SIG-M5 (cell line): ENCODE measurements around the gene KCTD15.

Experiments used
- DNase-seq: peaks from one replicate; lab custom pipeline; 2025; lab: John Stamatoyannopoulos, UW

Gene KCTD15

DNA sequence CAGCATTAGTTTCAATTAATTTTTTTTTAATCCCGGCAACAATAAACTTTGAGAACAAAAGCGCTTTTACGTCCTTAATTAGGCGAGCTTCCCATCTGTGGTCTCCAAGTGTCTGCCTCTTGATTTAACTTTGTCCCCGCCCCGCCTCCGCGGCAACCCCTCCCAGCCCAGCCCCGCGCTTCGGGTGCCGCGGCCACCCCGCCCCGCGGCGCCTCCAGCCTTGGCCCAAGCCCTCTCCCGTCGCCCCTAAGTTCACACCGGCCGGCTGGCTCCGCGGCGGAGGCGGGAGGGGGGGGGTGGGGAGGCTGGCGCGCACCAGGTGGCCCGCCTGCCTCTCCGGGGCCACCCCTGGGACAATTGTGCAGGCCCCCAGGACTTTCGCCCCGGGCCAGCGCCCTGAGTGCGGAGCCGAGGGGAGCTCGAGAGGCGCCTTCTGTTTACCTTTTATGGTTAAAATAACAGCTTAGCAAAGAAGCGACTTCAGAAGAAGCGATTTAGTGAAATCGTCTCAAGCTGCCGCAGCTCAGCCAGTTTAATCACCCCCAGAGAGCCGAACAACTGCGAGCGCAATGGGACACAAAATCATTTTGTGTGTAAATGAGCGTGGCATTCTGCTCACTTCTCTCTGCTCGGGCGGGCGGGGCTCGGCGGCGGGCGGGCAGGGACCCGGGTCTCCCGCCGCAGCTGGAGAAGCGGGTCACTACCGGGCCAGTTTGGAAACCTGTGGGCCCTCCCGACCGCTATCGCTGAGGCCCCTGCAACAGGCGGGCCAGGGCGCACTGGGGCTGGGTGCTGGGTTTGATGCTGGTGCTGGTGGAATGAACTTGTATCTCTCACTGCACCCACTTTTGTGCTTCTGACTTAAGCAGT is 1.4 kb downstream of the KCTD15 start:
- no peak for DNase-seq

DNA sequence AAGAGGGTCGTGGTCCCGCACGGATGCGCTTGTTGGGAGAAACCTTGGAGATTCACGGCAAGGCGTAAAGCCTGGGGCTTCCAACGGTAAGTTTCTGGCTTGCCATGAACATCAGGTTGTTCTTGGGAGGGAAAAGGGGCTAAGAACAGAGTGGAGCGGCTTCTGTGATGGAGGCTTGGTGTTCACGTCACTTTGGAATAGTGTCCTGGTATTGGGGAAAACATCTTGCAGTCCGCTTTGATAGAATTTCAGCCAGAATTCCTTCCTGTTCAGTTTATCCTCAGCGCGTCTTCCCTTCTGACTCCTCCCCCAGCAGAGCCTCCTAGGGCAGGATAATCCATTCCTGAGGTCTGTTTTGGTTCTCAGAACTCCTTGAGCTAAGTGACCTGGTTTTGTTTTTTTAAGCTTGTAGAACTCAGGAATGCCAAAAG is 2.0 kb downstream of the KCTD15 start:
- DNase-seq: no peak

DNA sequence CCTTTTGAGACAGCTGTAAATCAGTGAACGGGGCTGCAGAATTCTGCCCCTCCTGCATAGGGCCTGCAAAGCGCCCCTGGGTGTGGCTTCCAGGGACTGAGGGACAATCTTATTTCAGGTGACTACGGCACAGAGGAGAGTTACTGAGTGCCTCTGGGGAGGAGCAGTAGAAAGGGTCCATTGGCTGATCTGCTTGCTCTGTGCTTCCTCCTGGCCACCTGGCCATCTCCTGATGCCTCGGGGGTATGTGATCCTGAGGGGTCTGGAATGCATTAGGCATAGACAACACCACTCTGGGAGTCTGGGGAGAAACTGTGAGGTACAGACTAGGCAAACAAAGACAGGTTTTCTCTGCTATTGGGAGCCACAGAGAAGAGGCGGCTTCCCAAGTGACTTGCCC is 2.8 kb downstream of the KCTD15 start:
- DNase-seq: no peak

DNA sequence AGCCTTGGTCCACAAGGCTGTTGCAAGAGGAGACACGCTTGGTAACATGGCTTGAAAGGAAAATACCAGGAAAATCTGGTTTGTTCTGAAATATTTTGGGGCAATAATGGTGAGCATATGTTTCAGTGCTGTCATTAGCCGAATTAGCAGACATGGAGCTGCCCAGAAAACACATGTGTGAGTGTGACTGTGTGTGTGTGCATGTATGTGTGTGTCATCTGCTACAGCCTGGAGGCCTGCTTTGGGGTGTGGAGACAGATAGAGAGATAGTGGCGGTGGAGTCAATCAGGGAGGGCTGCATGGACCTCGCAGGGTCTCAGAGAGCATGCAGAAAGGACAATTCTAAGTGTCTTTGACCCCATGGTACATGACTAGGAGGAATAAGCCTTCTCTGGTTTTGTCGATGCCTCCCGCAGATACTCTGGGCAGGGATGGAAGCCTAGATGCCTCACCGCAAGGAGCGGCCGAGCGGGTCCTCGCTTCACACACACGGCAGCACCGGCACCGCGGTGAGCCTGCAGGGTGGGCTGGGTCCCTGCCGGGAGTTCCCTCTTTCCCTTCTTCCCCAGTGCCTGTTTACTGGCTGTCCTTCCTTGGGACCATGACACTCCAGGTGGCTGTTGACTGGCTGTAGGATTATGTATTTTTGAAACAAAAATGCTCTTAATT is 3.5 kb downstream of the KCTD15 start:
- DNase-seq: no peak

DNA sequence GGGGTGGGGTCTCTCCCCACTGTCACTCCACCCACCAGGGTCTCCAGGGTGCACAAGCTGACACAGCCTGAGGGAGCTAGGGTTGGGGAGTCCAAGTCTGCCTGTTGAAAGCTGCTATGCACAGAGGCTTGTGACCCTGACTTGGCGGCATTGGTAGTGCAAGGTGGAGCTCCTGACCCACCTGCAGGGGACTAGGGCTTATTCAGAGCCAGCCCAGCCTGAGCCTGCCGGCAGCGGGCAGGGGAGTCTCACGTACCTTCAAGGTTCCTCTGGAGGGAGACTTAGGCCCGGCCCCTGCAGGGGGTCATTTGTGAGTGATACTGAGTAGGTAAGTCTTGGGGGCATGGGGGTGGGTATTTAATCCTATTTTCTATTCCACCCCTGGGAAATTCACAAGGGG is 4.7 kb downstream of the KCTD15 start:
- no peak for DNase-seq

DNA sequence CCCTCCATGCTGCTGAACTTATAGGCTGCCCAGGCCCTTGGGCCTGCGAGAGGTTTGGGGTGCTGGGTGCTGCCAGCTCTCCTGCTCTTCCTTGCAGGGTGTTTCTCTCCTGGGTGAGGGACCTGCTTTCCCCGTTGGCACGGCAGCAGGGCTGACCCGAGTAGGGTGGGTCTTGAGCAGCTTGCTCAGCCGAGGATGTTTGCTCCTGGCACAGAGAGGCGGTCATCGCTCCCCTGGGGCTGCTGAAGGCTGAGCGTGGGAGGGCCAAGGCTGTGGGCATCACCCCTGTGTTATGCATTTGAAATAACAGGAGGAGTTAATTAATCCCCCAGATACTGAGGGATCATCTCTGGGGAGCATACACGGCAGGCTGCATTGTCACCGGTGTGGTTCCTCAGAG is 5.3 kb downstream of the KCTD15 start:
- DNase-seq: no peak

DNA sequence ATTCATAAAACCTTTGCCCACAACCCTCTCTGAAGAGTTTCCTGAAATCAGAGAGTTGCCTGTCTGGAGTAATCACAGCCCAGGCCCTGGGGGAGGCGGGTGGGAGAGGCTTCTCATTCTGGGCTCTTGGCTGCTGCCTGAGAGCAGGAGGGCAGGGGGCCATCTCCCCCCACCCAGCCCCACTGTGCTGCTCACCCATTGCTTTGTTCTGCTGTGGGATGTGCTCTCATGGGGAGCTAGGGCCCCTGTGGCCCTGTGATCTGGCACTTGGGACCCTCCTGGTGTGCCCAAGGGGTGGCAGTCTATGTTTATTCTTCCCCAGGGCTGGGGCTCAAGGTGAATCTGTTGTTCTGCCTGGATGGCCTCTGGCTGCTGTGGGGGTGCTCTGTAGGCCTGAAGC is 6.1 kb downstream of the KCTD15 start:
- no peak for DNase-seq

DNA sequence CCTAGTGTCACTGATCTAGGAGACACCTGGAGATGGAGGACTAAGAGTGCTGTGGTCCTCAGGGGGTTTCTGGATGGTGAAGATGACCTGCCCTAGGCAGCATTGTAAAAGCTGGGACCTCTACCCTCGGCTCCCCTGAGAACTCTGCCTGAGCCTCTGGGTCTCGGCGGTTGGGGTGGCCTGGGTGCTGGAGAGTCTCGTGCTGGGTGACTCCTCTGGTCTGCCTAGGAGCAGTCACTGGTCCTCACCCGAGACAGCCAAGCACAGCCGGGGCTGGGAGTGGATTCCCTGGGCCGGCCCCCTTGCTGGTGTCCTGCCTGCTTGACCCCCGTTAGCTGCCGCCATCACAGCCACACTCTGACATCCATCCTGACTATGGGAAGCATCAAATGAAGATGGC is 6.7 kb downstream of the KCTD15 start:
- no peak for DNase-seq

DNA sequence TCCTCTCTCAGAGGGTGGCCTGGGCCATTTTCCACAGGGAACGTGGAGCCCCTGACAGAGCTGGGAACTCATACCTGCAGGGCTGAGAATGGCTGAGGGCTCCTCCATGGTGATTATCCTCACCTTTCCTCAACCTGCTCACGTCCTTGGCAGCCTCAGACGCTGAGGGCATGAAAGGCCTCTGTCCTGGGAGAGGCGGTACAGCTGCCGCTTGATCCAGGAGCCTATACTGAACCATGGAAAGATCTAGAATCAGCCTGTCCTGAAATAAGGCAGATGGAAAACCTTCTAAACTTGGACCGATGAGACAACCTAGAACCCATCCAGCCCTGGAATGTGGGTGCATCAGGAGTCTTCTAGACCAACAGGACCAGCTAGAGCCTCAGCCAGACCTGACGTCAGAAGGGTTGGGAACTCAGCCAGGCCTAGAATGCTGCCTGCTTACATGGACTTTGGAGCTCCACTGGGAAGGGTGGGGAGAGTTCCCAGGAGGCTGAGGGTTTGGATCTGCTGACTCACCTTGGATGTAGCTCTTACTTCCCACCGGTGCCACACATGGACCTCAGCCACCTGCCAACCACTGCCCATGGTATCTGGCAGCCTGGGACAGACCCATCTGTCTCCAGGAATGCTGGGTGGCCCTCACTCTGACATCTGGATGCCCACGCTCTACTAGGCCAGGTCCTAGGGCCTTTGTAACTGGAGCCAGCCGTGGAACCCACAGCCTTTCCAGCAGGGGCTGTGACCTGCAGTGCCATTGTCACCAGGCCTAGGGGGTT is 7.5 kb downstream of the KCTD15 start:
- no peak for DNase-seq

DNA sequence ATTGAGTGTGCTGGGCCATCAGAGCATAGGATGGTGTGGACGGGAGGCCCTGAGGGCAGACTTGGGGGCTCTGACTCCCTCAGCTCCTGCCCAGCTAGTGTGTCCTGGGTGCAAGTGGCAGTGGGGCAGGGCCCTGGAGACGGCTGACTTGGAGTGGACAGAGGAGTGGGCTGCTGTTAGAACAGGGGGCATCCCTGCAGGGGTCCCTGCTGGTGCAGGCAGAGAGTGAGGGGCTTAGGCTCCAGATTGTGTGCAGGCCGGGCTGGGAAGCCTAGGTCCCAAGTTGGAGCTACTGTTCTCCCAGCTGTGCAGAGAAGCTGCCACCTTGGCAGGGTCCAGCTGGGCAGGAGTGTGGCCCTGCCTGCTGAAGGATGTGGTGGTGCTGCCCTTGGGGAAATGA is 8.6 kb downstream of the KCTD15 start:
- DNase-seq: no peak

DNA sequence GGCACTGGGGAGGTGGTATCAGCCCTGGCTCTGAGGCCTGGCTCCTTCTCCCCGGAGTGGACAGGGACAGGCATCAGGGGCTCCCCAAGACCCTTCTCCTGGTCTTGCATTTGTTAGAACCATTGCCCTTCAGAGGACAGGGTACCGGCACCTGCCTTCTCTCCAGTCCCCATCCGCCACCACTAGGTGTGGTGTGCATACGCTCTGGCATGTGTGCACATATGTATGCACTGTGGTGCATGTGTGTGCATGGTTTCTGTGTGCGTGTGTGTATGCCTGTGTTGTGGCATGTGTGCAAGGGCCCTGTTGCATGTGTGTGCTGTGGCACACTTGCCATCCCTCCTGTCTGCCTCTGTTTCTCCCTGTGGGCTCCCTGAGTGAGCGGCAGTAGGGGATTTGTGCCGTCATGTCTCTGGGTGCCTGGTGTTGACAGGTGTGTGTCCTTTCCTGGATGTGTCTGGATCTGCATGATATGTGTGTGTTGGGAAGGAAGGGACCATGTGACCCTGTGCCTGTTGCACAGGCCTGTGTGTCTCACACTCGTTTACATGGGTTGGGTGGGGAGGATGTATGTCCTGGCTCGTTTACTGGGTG is 9.3 kb downstream of the KCTD15 start:
- DNase-seq: no peak

DNA sequence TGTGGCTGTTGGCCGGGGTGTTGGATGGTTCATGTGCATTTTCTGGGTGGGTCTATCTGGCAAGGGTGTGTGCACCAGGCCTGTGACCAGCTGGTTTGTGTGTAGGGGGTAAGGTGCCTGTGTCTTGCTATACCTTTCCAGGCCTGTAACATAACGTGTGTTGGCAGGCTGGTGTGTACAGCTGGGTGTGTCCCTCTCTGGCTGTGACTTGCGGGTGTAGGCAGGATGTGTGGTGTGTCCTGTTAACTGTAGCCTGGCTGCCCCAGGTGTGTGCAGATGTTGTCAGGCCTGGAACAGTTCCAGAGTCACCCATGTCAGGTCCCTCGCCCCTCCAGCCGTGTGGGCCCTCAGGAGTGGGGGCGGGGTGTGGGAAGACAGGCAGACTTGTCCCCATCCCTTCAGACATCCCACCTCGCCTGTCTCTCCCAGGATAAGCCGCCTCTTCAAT is 9.8 kb downstream of the KCTD15 start:
- no peak for DNase-seq

DNA sequence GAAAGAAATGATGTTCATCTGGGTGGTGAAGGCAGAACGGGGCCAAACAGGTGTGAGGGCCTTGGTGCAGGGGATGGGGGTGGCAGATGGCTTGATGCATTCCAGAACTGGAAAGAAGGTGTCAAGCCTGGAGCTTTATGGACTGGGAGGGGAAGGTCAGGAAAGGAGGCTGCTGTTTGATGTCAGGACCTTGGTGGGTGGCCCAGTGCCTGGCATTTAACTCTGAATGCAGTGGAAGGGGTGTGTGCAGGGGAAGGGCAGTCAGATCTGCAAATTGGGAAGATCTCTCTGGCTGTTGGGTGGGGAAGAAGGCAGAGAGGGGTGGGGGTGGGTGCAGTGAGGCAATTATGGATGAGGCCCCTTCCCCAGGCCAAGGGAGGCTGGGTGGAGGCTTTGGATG is 11.7 kb downstream of the KCTD15 start:
- DNase-seq: no peak

DNA sequence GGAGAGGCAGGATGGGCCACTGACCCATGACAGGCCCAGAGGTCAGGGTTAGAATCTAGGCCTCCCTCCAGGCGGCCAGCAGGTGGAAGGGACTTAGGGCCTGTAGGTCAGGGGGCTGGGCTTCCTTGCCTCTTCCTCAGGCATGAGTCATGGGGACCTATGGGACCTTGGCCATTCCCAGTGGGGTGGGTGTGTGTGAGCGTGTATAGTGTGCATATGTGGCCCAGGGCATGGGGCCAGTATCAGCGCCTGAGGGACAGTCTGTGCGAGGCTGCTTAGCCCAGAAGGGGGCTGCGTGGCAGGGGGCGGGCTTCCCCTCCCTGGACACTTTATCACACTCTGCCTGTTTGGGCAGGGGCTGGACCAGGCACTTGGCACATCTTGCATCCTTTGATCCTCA is 13.3 kb downstream of the KCTD15 start:
- no peak for DNase-seq

DNA sequence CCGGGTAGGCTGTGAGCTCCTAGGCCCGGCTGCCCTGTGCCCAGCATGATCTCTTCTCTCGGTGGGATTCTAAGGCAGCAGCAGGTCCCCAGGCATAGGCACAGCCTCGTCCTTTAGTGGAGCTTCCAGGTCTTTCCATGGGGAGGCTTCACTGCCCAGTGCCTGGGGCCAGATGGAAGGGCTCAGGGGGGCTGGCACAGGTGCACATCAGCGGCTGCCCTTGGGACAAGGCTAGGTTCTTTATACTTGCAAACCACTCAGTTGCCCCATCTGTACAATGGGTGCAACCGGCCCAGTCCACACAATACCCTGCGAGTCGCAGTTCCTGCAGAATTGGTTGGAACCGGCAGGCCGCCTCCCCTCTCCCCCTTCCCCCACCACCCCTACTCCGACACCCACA is 14.2 kb downstream of the KCTD15 start:
- no peak for DNase-seq

DNA sequence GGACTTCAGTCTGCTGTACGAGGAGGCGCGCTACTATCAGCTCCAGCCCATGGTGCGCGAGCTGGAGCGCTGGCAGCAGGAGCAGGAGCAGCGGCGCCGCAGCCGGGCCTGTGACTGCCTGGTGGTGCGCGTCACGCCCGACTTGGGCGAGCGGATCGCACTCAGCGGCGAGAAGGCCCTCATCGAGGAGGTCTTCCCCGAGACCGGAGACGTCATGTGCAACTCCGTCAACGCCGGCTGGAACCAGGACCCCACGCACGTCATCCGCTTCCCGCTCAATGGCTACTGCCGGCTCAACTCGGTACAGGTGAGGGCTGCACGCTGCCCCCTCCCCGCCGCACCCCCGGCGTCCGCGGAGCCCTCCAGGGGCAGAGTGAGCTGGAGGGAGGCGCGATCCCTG is 14.6 kb downstream of the KCTD15 start:
- DNase-seq: no peak

DNA sequence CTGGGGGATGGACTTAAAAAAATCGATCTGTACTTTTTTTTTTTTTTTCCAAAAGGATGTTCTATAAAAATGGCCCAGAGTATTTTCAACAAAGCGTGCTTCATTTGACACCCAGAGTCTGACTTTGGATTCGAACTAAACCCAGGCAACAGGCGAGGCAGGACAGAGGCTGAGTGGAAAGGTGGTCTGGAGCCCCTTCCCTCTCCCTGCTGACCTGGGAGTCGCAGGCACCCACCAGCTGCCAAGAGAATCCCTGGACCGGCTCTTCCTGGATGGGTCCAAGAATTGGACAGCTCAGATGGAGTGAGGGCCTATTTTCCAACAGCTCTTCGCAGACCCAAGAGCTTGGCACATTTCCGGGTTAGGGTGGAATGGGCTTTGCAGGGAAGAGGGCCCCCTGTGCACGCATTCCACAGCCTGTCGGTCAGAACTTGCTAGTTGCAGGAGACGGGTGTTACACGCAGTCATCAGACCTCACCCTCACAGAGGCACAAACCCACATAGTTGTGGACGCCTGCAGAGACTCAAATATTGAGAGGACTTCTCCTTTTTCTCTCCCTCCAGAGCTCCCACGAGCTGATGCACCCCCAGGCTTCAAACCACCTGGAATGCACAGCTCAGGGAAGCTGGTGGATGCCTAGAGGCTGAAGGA is 15.2 kb downstream of the KCTD15 start:
- DNase-seq: no peak

DNA sequence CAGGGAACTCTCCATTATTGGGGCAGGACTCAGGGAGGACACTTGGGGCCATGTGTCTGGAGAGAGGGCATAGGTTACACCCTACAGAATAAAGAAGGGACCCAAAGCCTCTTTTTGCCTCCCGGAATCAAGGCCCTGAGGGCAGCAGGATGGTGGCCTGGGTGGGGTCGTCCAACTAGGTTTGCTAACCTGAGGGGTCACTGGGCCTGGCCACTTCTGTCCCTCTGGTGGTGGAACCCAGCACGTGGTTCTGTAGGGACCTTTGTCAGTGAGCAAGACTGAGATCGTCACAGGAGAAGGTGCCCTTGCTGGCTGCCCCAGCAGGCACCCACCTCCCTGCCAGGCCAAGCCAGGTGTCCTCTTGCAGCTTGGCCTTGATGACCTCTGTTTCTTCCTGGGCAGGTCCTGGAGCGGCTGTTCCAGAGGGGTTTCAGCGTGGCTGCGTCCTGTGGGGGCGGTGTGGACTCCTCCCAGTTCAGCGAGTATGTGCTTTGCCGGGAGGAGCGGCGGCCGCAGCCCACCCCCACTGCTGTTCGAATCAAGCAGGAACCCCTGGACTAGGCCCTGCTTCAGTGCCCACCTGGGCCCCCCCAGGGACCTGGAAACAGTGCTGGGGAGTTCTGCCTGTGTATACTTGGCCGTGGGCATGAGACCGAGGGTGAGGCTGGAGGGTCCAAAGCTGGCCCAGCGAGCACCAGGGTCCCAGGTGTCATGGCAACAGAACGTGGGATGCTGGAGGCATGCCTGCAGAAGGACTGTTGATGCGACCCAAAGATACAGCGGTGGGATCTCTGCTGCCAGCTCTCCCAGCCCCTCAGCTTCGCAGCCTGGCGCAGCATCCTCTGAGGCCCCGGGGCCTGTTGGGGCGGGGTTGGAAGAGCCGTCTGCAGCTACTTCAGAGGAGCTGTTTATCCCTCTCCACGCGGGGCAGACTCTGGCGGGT is 16.0 kb downstream of the KCTD15 start:
- DNase-seq: no peak

DNA sequence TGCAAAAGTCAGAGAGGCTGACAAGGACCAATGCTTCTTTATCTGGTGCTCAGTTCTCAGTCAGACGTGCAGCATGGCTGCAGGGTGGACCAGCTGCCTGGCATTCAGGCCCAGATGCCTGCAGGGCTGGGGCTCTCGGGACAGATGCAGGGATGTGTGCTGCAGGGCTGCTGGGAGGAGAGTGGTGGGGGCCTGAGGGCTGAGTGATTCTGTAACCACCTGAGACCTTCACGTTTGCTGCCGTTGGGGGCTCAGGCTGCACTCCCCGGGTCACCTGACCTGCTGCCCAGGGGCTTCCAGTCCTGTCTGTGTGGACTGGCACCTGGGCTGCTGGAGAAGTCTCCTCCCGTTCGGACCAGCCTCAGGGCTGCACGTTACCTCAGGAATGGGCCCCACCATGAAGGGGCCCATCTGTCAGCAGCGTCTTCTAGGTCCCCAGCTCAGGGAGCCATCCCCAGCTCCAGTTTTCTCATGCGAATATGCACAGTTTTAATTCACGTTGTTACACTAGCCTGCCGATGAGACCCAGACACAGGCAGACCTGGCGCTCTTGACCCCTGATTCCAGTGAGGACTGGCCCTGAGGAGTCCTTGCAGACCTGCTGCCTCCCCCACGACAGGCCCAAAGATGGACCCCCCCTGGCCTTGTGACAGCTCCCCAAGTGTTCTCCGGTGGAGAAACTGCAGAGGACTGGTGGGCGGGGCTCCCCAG is 16.9 kb downstream of the KCTD15 start:
- DNase-seq: no peak
